Measurements from ENCODE around the gene GMFB.
"Not testable (repeated sequence)": the region's sequence is repeated elsewhere in the genome, so short reads cannot be mapped to it uniquely, and the experiment has no call there.

Gene GMFB

GRCh38 chr14:54490445-54491175 lies 1.8 kb upstream of the GMFB start:
- DNase-seq: no peak

- DNase-seq: no peak
Observed at GRCh38 chr14:54489731-54490444, 1.1 kb upstream of the GMFB start.

GRCh38 chr14:54489318-54489683 lies 521 bp upstream of the GMFB start:
- DNase-seq: no peak

- no peak for DNase-seq
Observed at GRCh38 chr14:54488318-54488645, 498 bp downstream of the GMFB start.

- no peak for DNase-seq
Observed at GRCh38 chr14:54487771-54488170, 1.0 kb downstream of the GMFB start.

- DNase-seq: no peak
Observed at GRCh38 chr14:54486685-54487084, 2.1 kb downstream of the GMFB start.

- no peak for DNase-seq
Observed at GRCh38 chr14:54483846-54484245, 4.9 kb downstream of the GMFB start.

GRCh38 chr14:54483073-54483745 lies 5.6 kb downstream of the GMFB start:
- no peak for DNase-seq

GRCh38 chr14:54481695-54482094 lies 7.1 kb downstream of the GMFB start:
- no peak for DNase-seq

- DNase-seq: no peak
Observed at GRCh38 chr14:54480830-54481562, 7.8 kb downstream of the GMFB start.

GRCh38 chr14:54478636-54479215 lies 10.1 kb downstream of the GMFB start:
- no peak for DNase-seq

GRCh38 chr14:54475911-54476310 lies 12.9 kb downstream of the GMFB start:
- no peak for DNase-seq

GRCh38 chr14:54475187-54475899 lies 13.4 kb downstream of the GMFB start:
- no peak for DNase-seq

GRCh38 chr14:54474232-54474793 lies 14.5 kb downstream of the GMFB start:
- no peak for DNase-seq

- DNase-seq: no peak
Observed at GRCh38 chr14:54472315-54472714, 16.5 kb downstream of the GMFB start.

GRCh38 chr14:54471641-54472040 lies 17.1 kb downstream of the GMFB start:
- no peak for DNase-seq

- no peak for DNase-seq
Observed at GRCh38 chr14:54470701-54471100, 18.1 kb downstream of the GMFB start.

- no peak for DNase-seq
Observed at GRCh38 chr14:54467280-54467679, 21.5 kb downstream of the GMFB start.

GRCh38 chr14:54465654-54466053 lies 23.1 kb downstream of the GMFB start:
- DNase-seq: no peak

- no peak for DNase-seq
Observed at GRCh38 chr14:54462048-54462447, 26.7 kb downstream of the GMFB start.

- no peak for DNase-seq
Observed at GRCh38 chr14:54459106-54459505, 29.7 kb downstream of the GMFB start.

- DNase-seq: not testable (repeated sequence)
Observed at GRCh38 chr14:54458536-54458935, 30.2 kb downstream of the GMFB start.
